HFFc6 (cell line): Measurements from ENCODE around the gene SNRPD1. TPM values are rescaled to one million over a fixed set of nuclear protein-coding genes. Genes with fewer than 3 reads are reported as not detected.

Source experiments
- DNase-seq: peaks from one replicate; pipeline ENCODE4 v3.0.0-alpha.2; 2018
- H3K27ac Mint-ChIP-seq: 2 replicates; pipeline ENCODE4 v1.8.0; 2020; ENCODE audit warnings: mild to moderate bottlenecking, mixed read lengths
- H3K27me3 Mint-ChIP-seq: 2 replicates; pipeline ENCODE4 v1.8.0; 2021; ENCODE audit warnings: mild to moderate bottlenecking, moderate library complexity, mixed read lengths; ENCODE audit not compliant: insufficient read depth
- H3K36me3 Mint-ChIP-seq: 2 replicates; pipeline ENCODE4 v1.8.0; 2021; ENCODE audit warnings: low read depth, mixed read lengths
- H3K4me1 Mint-ChIP-seq: 2 replicates; pipeline ENCODE4 v1.8.0; 2020; ENCODE audit warnings: low read depth, mixed read lengths
- H3K4me3 Mint-ChIP-seq: 2 replicates; pipeline ENCODE4 v1.8.0; 2020; ENCODE audit warnings: mild to moderate bottlenecking, moderate library complexity, mixed read lengths
- H3K9me3 Mint-ChIP-seq: 2 replicates; pipeline ENCODE4 v1.8.0; 2020; ENCODE audit warnings: mild to moderate bottlenecking, mixed read lengths
- CTCF ChIP-seq: fragments of 200-600 bp; sonication (generic); IDR thresholded peaks from 2 replicates; pipeline ENCODE4 v1.5.0; 2021; ENCODE audit warnings: antibody characterized with exemption, mild to moderate bottlenecking
- total RNA-seq, 6 experiments: library from RNA; stranded (reverse); fragmentation: NEBNext Ultra II Directional; extraction: Animal tissue kit (Norgen Biotek cat#: 25700); gene quantifications; 2 replicates in 1 of 6; 3 replicates in 5 of 6; pipeline ENCODE4 v1.2.3, GENCODE V29; 2021

The SNRPD1 gene
- total RNA-seq, 6 experiments from 2014 or later: 59.6 to 85.4 (median 73.9) TPM

- Mint-ChIP-seq H3K4me3 (no peak overlapping the region), H3K4me1 (no peaks in the 10 kb centered on the region), H3K27me3 (no peaks in the 10 kb centered on the region; the same call in 1 of the 2 replicates), H3K27ac (no peak overlapping the region), H3K9me3 (no peaks in the 10 kb centered on the region), H3K36me3 (peaks cover 6% of the 10 kb centered on the region)
- TF ChIP-seq CTCF: no peak
- no peak for DNase-seq
These were observed 38.2 kb downstream of the SNRPD1 start for GRCh38 chr18:21650311-21650710.

DNA sequence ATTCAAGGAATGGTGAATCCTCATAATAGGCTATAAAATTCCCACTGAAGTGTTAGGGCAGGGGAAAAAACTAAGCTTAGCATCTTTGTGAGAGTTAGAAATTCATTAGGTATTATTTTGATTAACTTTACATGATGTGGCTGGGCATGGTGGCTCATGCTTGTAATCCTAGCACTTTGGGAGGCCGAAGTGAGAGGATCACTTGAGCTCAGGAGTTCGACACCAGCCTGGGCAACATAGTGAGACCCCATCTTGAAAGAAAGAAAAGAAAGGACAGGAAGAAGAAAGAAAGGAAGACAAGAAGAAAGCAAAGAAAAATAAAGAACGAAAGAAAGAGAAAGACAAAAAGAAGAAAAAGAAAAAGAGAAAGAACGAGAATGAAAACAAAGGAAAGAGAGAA lies 40.0 kb downstream of the SNRPD1 start:
- no peak overlapping the region for H3K4me3 Mint-ChIP-seq
- no peaks in the 10 kb centered on the region for H3K27me3 Mint-ChIP-seq
- no peak for DNase-seq
- H3K27ac Mint-ChIP-seq: no peak overlapping the region
- H3K36me3 Mint-ChIP-seq: peaks cover 6% of the 10 kb centered on the region
- peaks cover 11% of the 10 kb centered on the region for H3K4me1 Mint-ChIP-seq
- TF ChIP-seq CTCF: no peak
- H3K9me3 Mint-ChIP-seq: no peaks in the 10 kb centered on the region

DNA sequence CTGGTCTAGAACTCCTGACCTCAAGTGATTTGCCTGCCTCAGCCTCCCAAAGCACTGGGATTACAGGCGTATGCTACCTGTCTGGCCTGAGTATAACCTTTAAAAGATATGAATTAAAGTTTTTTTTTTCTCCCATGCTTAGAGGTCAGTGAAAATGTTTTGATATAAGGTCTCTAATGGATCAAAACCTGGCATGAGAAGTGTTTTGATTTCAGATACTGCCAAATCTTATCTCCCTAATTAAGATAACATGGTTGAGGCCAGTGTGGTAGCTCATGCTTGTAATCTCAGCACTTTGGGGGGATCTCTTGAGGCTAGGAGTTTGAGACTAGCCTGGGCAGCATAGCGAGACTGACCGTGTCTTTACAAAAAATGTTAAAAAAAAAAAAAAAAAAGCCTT lies 41.2 kb downstream of the SNRPD1 start:
- no peaks in the 10 kb centered on the region for H3K9me3 Mint-ChIP-seq
- no peak for TF ChIP-seq CTCF
- H3K4me1 Mint-ChIP-seq: peaks cover 12% of the 10 kb centered on the region
- H3K27me3 Mint-ChIP-seq: no peaks in the 10 kb centered on the region
- H3K36me3 Mint-ChIP-seq: peaks cover 6% of the 10 kb centered on the region
- H3K4me3 Mint-ChIP-seq: no peak overlapping the region
- H3K27ac Mint-ChIP-seq: no peak overlapping the region
- no peak for DNase-seq

DNA sequence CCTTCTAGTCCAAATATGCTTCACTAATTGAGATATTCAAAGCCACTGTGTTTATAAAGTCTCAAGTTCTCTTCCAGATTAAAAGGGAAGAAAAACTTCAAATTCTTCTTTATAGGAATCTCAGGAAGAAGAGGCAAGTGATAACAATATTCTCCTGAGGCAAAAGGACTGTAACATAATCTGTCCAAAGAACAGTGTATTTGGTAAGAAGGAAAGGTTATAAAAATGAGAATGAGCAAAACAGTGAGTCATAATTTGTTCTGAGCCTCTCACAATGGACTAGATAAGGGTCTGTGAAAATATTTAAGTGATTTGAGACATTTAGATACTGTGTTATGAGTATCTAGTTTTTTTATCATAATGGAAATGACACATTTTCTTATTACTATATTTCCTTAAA lies 44.3 kb downstream of the SNRPD1 start:
- no peaks in the 10 kb centered on the region for H3K27me3 Mint-ChIP-seq
- no peaks in the 10 kb centered on the region for H3K9me3 Mint-ChIP-seq
- H3K27ac Mint-ChIP-seq: peak overlapping the region; percentile 34; the same call in 1 of the 2 replicates
- peaks cover 6% of the 10 kb centered on the region for H3K36me3 Mint-ChIP-seq
- H3K4me1 Mint-ChIP-seq: peaks cover 12% of the 10 kb centered on the region
- H3K4me3 Mint-ChIP-seq: no peak overlapping the region
- no peak for TF ChIP-seq CTCF
- DNase-seq: peak; percentile 24

DNA sequence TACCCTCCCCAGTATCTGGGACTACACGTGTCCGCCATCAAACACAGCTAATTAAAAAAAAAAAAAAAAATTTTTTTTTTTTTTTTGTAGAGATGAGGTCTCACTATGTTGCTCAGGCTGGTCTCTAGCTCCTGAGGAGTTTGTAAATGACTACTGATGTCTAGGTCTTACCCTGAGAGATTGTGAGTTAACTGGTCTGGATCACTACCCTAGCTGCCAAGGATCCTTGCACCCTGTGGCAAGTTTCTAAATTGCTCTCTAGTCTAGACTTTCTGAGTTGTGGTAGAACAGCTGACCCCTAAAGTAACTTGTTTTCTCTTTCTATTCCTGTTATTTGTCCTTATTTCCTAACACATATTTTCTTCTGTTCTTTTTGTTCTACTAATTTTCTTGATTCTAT lies 48.0 kb downstream of the SNRPD1 start:
- Mint-ChIP-seq H3K9me3 (no peaks in the 10 kb centered on the region), H3K27ac (no peak overlapping the region), H3K4me3 (no peak overlapping the region), H3K4me1 (peaks cover 12% of the 10 kb centered on the region), H3K36me3 (no peaks in the 10 kb centered on the region; the same call in 1 of the 2 replicates), H3K27me3 (no peaks in the 10 kb centered on the region; the same call in 1 of the 2 replicates)
- no peak for DNase-seq
- TF ChIP-seq CTCF: no peak

GRCh38 chr18:21662581-21662980 lies 50.5 kb downstream of the SNRPD1 start:
- H3K27me3 Mint-ChIP-seq: no peaks in the 10 kb centered on the region; the same call in 1 of the 2 replicates
- no peaks in the 10 kb centered on the region; the same call in 1 of the 2 replicates for H3K36me3 Mint-ChIP-seq
- no peak overlapping the region for H3K4me3 Mint-ChIP-seq
- no peaks in the 10 kb centered on the region for H3K9me3 Mint-ChIP-seq
- H3K4me1 Mint-ChIP-seq: no peaks in the 10 kb centered on the region
- DNase-seq: no peak
- no peak overlapping the region for H3K27ac Mint-ChIP-seq
- no peak for TF ChIP-seq CTCF
